Spinal cord (tissue), 10 donors: ENCODE data around the gene ACADSB. TPM values are rescaled to one million over a fixed set of nuclear protein-coding genes. Genes with fewer than 3 reads are reported as not detected.

Experiments used
- DNase-seq, 6 donors: peaks; one replicate each; pipeline versions ENCODE4 v3.0.0 to v3.0.0-alpha.2; 2013 to 2015; ENCODE audit warnings: low spot score in 6 of 6, low read depth in 4 of 6
- H3K27ac ChIP-seq: one replicate; pipeline ENCODE4 v1.5.1; 2013; ENCODE audit warnings: low read depth, low read length, control low read depth
- H3K27me3 ChIP-seq: one replicate; pipeline ENCODE4 v1.6.1; 2013; ENCODE audit warnings: low read length; ENCODE audit not compliant: control insufficient read depth, insufficient read depth
- H3K36me3 ChIP-seq: one replicate; pipeline ENCODE4 v1.6.1; 2013; ENCODE audit warnings: low read length; ENCODE audit not compliant: control insufficient read depth, insufficient read depth
- H3K4me1 ChIP-seq: one replicate; pipeline ENCODE4 v1.6.1; 2013; ENCODE audit warnings: low read length; ENCODE audit not compliant: control insufficient read depth, insufficient read depth
- H3K4me3 ChIP-seq: one replicate; pipeline ENCODE4 v1.5.1; 2013; ENCODE audit warnings: low read depth, low read length, control low read depth
- H3K9me3 ChIP-seq: one replicate; pipeline ENCODE4 v1.6.1; 2013; ENCODE audit warnings: low read length; ENCODE audit not compliant: control insufficient read depth, insufficient read depth
- WGBS: methylation state at CpG from one replicate; pipeline ENCODE4 v1.1.5; 2013; ENCODE audit warnings: missing lambda C conversion rate; ENCODE audit not compliant: insufficient coverage; 5-methylcytosine and 5-hydroxymethylcytosine counted together
- polyA plus RNA-seq, 2 donors: library from polyadenylated mRNA; unstranded; fragments of 120-200 nt; gene quantifications; one replicate each; pipeline ENCODE4 v1.2.1, GENCODE V29; 2013; ENCODE audit not compliant: insufficient read length in 2 of 2
- total RNA-seq, 2 donors: library from RNA; depleted of rRNA in 1 of 2; stranded (reverse); fragments of 120-200 nt in 1 of 2; fragments of >200 nt in 1 of 2; gene quantifications; one replicate each; pipeline versions ENCODE4 v1.2.3 to v1.2.4, GENCODE V29; 2013 to 2014
- donor health status: healthy.

The ACADSB gene
- total and polyA plus RNA-seq, 4 donors = 14.0 to 23.1 (median 18.0) TPM

DNA sequence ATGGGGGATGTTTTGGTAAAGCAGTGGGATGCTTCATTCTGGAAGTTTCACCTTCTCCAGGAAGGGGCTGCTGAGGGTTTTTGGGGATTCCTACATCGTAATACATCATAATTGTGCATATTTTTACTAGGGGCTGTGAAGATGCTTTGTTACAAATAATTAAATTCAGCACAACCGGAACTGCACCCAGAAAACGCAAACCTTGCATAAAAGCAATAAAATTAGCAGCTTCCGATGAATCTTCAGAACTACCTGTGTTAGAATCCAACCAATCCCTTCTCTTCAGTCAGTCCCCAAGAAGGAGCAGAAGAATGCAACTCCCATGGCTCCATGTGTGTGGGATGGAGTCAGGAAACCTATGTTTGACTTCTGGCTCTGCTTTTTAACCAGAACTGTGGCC, 78.5 kb downstream of the ACADSB start:
- peaks cover 3% of the 10 kb centered on the region for H3K4me1 ChIP-seq
- H3K27me3 ChIP-seq = peaks cover 2% of the 10 kb centered on the region
- no peak for DNase-seq
- H3K27ac ChIP-seq = no peak overlapping the region
- no CpG with 5 or more reads among the region's 4 CpGs for WGBS
- H3K36me3 ChIP-seq = no peaks in the 10 kb centered on the region
- H3K4me3 ChIP-seq = no peak overlapping the region
- H3K9me3 ChIP-seq = no peaks in the 10 kb centered on the region

DNA sequence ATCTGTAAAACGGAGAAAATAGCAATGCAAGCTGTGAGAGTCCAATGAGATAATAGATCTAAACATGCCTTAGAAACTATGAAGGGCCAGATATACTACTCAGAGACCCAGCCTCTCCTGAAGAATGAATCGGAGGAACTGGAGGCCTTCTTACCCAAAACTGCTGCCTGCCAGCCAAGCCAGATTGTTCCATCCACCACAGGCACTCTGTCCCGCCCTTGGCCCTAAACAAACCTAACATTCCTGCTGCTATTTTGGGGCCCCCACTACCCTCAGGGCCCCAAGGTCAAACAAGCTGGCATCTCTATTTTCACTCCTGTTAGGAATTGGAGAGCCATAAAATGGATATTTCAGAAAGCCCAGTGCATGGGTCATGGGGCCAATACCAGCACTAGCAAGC, 79.0 kb downstream of the ACADSB start:
- no peaks in the 10 kb centered on the region for H3K36me3 ChIP-seq
- DNase-seq = no peak
- peaks cover 2% of the 10 kb centered on the region for H3K27me3 ChIP-seq
- H3K4me3 ChIP-seq = no peak overlapping the region
- H3K4me1 ChIP-seq = peaks cover 3% of the 10 kb centered on the region
- WGBS = 86% methylated on average over 1 of the region's 3 CpGs
- no peaks in the 10 kb centered on the region for H3K9me3 ChIP-seq
- no peak overlapping the region for H3K27ac ChIP-seq

DNA sequence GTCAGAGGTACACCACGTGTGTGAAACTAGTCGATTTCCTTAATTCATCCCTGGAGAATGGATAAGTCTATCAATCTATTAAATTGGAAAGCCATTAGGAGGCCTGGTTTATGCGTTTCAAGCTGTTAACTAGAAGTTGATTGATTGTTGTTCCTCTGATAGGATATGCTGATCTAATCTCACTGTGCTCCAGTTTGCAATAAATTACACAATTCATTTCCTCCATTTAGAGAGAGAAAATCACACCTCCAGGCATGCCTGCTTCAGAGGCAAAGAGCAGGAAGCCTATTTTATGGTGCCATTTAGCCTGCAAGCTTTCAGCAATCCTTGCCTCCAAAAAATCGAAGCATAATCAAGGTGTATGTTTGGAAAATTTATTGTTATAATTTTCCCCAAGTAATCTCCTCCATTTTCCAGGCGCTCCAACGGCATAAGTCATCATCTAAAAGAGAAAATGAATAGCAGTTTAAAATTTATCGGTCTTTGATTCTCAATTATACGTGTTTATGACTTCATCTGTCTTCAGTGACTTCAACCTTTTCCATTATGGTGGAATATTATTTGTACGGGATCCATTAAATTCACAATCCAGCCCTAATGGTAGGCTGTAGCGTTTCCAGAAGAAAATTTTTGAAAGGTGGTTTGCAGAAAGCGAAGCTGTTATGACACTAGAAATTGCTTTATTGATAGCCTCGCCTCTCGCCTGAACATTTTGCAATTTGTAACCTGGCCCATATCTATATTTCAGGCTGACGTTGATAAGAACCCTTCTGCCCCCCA, 84.0 kb downstream of the ACADSB start:
- no peak overlapping the region for H3K4me3 ChIP-seq
- H3K27me3 ChIP-seq = peaks cover 5% of the 10 kb centered on the region
- peaks cover 9% of the 10 kb centered on the region for H3K4me1 ChIP-seq
- WGBS = 100% methylated on average over 1 of the region's 14 CpGs
- H3K9me3 ChIP-seq = no peaks in the 10 kb centered on the region
- no peaks in the 10 kb centered on the region for H3K36me3 ChIP-seq
- H3K27ac ChIP-seq = no peak overlapping the region
- DNase-seq = peak in 1 of 6 donors; percentile 93

DNA sequence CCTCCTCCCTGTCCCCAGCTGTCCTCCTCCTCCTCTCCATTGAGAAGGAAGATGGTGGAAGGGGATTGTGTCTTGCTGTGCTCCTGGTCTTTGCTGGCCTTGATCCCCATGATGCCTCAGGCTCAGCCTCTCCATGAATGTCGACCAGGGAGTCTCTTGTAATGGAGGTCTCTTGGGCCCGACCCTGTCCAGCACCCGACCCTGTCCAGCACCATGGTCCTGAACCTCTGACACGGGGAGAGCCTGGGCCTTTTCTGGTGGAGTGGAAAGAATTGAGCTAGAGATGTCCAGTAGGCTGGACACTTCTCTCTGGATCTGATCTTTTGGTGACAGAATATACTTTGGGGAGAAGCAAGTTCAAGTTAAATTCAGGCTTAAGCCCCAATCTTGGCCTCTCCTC, 84.7 kb downstream of the ACADSB start:
- no peaks in the 10 kb centered on the region for H3K9me3 ChIP-seq
- H3K4me1 ChIP-seq = peaks cover 9% of the 10 kb centered on the region
- no peak for DNase-seq
- H3K27ac ChIP-seq = no peak overlapping the region
- H3K27me3 ChIP-seq = peaks cover 4% of the 10 kb centered on the region
- H3K36me3 ChIP-seq = no peaks in the 10 kb centered on the region
- H3K4me3 ChIP-seq = no peak overlapping the region
- WGBS = 89% methylated on average over 4 of the region's 4 CpGs

DNA sequence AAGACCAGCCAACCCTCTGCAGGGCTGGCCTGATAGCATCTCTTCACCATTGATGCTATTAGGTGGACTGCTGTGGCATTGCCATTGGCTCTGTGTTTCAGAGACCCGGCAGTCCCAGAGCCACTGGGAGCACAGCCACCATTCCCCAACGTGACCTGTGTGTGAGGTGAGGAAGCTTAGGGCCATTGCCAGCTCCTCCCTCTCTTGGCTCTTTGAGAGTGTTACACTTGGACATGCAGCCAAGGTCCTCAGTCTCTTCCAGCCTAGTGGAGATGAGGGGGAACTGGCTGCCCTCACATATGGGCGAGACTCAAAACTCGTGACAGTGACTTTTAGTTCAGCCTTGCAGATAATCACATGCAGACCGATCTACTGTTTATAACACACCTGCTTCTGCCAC, 87.6 kb downstream of the ACADSB start:
- WGBS = 75% methylated on average over 3 of the region's 5 CpGs
- no peak for DNase-seq

DNA sequence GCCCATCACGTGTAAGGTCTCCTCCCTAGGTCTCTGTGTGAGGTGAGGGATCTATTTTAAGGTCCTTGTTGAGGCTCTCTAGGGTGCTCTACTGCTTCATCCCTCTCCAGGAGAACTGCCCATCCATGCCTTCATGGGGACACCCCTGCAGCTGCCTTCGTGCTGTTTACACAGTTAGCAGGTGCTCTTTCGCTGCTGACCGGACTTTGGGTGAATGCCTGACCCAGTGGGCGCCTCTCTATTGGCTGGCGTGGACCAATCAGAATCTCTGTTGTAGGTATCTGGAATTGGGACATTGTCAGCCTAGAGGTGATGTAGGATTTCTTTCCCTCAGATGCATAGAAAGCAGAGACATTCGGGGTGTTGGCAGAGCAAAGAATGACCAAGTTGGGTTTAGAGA, 88.2 kb downstream of the ACADSB start:
- H3K4me3 ChIP-seq = no peak overlapping the region
- H3K36me3 ChIP-seq = no peaks in the 10 kb centered on the region
- 83% methylated on average over 6 of the region's 7 CpGs for WGBS
- H3K27ac ChIP-seq = no peak overlapping the region
- no peak for DNase-seq
- H3K9me3 ChIP-seq = no peaks in the 10 kb centered on the region
- H3K4me1 ChIP-seq = peaks cover 9% of the 10 kb centered on the region
- H3K27me3 ChIP-seq = peaks cover 4% of the 10 kb centered on the region

More for the DNA sequence above, 87.6 kb downstream of the ACADSB start:
- Histone ChIP-seq H3K27me3 (peaks cover 4% of the 10 kb centered on the region), H3K9me3 (no peaks in the 10 kb centered on the region), H3K4me3 (no peak overlapping the region), H3K4me1 (peaks cover 9% of the 10 kb centered on the region), H3K27ac (no peak overlapping the region), H3K36me3 (no peaks in the 10 kb centered on the region)

DNA sequence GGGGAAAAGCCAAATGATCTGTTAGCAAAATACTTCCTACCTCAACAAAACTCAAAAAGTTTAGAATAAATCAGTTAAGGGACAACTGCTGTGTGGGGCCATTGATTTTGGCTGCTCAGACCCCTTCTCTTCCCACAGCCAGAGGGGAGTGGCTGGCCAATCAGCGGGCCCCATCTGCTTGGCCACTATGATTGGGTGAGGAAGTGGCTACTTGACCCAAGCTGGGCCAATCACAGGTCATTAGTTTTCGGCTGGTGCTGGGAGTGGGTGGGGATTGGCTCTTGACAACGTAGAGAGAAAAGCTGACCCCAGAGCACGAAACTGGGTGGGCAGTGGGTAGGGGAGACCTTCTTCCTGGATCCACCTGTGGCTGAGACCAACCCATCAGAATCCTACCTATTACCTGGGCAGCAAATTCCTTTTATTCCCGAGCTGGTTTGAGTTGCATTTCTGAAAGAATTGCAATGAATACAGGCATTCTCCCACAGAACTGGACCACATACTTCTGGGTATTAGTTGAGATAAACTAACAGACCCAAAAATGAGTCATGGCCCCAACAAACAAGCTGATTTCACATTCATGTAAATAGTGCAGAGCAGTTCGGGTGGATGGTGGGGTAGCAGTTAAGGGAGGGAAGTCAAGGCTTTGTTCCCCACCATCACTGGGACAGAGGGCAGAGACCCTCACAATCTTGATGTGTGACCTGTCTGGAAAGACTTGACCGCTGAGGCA, 91.4 kb downstream of the ACADSB start:
- H3K27me3 ChIP-seq = peaks cover 3% of the 10 kb centered on the region
- DNase-seq = no peak
- H3K9me3 ChIP-seq = no peaks in the 10 kb centered on the region
- no peaks in the 10 kb centered on the region for H3K4me1 ChIP-seq
- no peaks in the 10 kb centered on the region for H3K36me3 ChIP-seq
- H3K27ac ChIP-seq = no peak overlapping the region
- 98% methylated on average over 5 of the region's 7 CpGs for WGBS
- H3K4me3 ChIP-seq = no peak overlapping the region

DNA sequence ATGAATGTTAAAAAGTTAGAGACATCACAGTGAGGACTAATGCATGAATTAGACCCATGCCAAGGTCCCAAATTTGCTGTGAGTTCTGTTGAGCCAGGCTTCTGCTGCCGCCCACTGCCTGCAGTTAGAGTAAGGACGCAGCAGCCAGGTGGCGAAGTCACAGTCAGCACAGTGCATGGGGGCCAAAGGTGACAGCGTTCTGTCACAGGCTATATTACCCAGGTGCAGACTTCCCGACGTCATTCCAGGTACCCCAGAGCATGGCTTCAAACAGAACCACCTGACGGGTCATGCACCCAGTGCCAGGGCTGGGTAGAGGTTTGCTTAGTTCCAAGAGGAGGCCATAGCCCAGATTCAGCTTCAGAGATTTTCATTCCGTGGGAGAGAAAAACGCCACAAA, 93.1 kb downstream of the ACADSB start:
- H3K36me3 ChIP-seq = no peaks in the 10 kb centered on the region
- DNase-seq = no peak
- 84% methylated on average over 9 of the region's 9 CpGs for WGBS
- peaks cover 3% of the 10 kb centered on the region for H3K27me3 ChIP-seq
- no peaks in the 10 kb centered on the region for H3K4me1 ChIP-seq
- no peaks in the 10 kb centered on the region for H3K9me3 ChIP-seq
- H3K4me3 ChIP-seq = no peak overlapping the region
- H3K27ac ChIP-seq = no peak overlapping the region

DNA sequence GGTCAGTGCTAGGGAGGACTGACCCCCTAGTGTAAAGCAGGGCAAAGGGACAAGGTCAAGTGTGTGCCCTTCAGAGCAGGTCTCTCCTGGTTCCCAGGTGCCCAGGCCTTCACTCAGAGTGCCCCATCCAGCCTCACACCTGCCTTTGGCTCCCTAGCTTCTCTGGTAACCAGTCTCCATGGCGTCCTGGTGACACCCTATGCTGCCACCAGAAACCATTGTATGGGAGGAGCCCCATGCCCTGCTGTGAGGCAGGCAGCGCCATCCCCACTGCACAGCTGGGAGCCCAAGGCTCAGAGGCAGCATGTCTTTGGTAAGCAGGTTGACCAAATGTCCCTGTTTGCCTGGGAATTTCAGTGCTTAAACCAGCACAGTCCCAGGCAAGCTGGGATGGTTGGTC, 93.9 kb downstream of the ACADSB start:
- Histone ChIP-seq H3K27me3 (peaks cover 2% of the 10 kb centered on the region), H3K9me3 (no peaks in the 10 kb centered on the region), H3K27ac (no peak overlapping the region), H3K36me3 (no peaks in the 10 kb centered on the region), H3K4me3 (no peak overlapping the region), H3K4me1 (no peaks in the 10 kb centered on the region)
- DNase-seq = no peak
- WGBS = 64% methylated on average over 2 of the region's 2 CpGs

DNA sequence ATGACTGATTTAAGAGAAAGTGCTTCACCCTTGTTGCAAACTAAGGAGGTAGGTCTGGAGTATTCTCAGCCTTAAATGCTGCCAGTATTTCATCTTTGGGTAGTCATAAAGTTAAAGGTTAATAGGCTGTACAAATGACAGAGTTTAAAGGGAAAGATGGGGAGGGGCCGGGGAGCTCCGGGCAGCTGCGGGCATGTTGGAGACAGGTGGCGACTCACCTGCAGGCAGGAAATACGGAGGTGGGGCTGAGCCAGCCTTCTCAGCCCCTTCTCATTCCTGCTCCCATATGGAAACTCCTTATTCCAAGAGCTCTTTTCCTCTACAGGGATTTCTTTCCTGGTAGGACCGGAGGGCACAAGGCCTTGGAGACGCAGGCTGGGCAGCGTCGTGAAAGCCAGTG, 95.1 kb downstream of the ACADSB start:
- DNase-seq = no peak
- H3K36me3 ChIP-seq = no peaks in the 10 kb centered on the region
- no peaks in the 10 kb centered on the region for H3K4me1 ChIP-seq
- H3K9me3 ChIP-seq = no peaks in the 10 kb centered on the region
- H3K27me3 ChIP-seq = no peaks in the 10 kb centered on the region
- WGBS = 78% methylated on average over 7 of the region's 9 CpGs
- no peak overlapping the region for H3K4me3 ChIP-seq
- H3K27ac ChIP-seq = no peak overlapping the region
